SK-N-SH treated with all-trans-retinoic acid at 6 μM for 48 hours (cell line): ENCODE results near the gene HACD4.

Source experiments
- ATAC-seq: fragments of 200-7000 bp; cut with Tn5 transposase; 3 replicates; pipeline ENCODE4 v1.9.1; 2020; ENCODE audit warnings: mild to moderate bottlenecking, moderate library complexity
- ARNTL ChIP-seq: fragments of 450-650 bp; formaldehyde crosslinking; IDR thresholded peaks from 2 replicates; pipeline ENCODE4 v1.5.0; 2020; ENCODE audit warnings: low read depth, mild to moderate bottlenecking, moderate library complexity, borderline replicate concordance
- BACH2 ChIP-seq: fragments of 250-450 bp; sonication (Bioruptor Pico); IDR thresholded peaks from 2 replicates; pipeline ENCODE4 v1.9.0; 2021; ENCODE audit warnings: mild to moderate bottlenecking, borderline replicate concordance
- CSDC2 ChIP-seq: fragments of 250-450 bp; sonication (Bioruptor Pico); IDR thresholded peaks from 2 replicates; pipeline ENCODE4 v1.5.0; 2020; ENCODE audit warnings: mild to moderate bottlenecking, moderate library complexity
- ESRRG ChIP-seq: fragments of 250-450 bp; sonication (Bioruptor Pico); IDR thresholded peaks from 2 replicates; pipeline ENCODE4 v1.6.1; 2021; ENCODE audit warnings: mild to moderate bottlenecking
- ISL1 ChIP-seq: fragments of 250-450 bp; sonication (Bioruptor Pico); IDR thresholded peaks from 2 replicates; pipeline ENCODE4 v2.1.2; 2022; ENCODE audit warnings: mild to moderate bottlenecking, moderate library complexity
- OSR1 ChIP-seq: fragments of 250-450 bp; sonication (Bioruptor Pico); IDR thresholded peaks from 2 replicates; pipeline ENCODE4 v1.8.0; 2022; ENCODE audit warnings: moderate library complexity, mild to moderate bottlenecking, inconsistent platforms
- PATZ1 ChIP-seq: fragments of 250-450 bp; sonication (Bioruptor Pico); IDR thresholded peaks from 2 replicates; pipeline ENCODE4 v1.8.0; 2020; ENCODE audit warnings: mild to moderate bottlenecking, moderate library complexity, borderline replicate concordance
- PPARA ChIP-seq: fragments of 250-450 bp; sonication (Bioruptor Pico); IDR thresholded peaks from 2 replicates; pipeline ENCODE4 v1.5.0; 2020; ENCODE audit warnings: mild to moderate bottlenecking, borderline replicate concordance
- RARB ChIP-seq: fragments of 250-450 bp; sonication (Bioruptor Pico); IDR thresholded peaks from 2 replicates; pipeline ENCODE4 v1.8.0; 2021; ENCODE audit warnings: mild to moderate bottlenecking, moderate library complexity
- SNAI2 ChIP-seq: fragments of 250-450 bp; sonication (Bioruptor Pico); IDR thresholded peaks from 2 replicates; pipeline ENCODE4 v1.5.0; 2020; ENCODE audit warnings: mild to moderate bottlenecking, moderate library complexity
- TCF4 ChIP-seq: fragments of 250-450 bp; sonication (Bioruptor Pico); IDR thresholded peaks from 2 replicates; pipeline ENCODE4 v1.8.0; 2021; ENCODE audit warnings: mild to moderate bottlenecking, moderate library complexity, borderline replicate concordance
- TOX ChIP-seq: fragments of 250-450 bp; sonication (Bioruptor Pico); IDR thresholded peaks from 2 replicates; pipeline ENCODE4 v1.8.0; 2021; ENCODE audit warnings: mild to moderate bottlenecking, moderate library complexity, borderline replicate concordance
- ZC3H10 ChIP-seq: fragments of 250-450 bp; sonication (Bioruptor Pico); IDR thresholded peaks from 2 replicates; pipeline ENCODE4 v1.5.1; 2021; ENCODE audit warnings: mild to moderate bottlenecking, moderate library complexity
- ZFP3 ChIP-seq: fragments of 250-450 bp; sonication (Bioruptor Pico); IDR thresholded peaks from 2 replicates; pipeline ENCODE4 v1.5.0; 2020; ENCODE audit warnings: mild to moderate bottlenecking, moderate library complexity
- ZFP30 ChIP-seq: fragments of 450-650 bp; formaldehyde crosslinking; IDR thresholded peaks from 2 replicates; pipeline ENCODE4 v1.5.0; 2022; ENCODE audit warnings: mild to moderate bottlenecking, moderate library complexity
- ZNF565 ChIP-seq: fragments of 450-650 bp; formaldehyde crosslinking; conservative IDR thresholded peaks from 2 replicates; pipeline ENCODE4 v1.5.0; 2020; ENCODE audit warnings: low read depth, mild to moderate bottlenecking, moderate library complexity
- ZNF70 ChIP-seq: fragments of 450-650 bp; formaldehyde crosslinking; IDR thresholded peaks from 2 replicates; pipeline ENCODE4 v1.5.0; 2020; ENCODE audit warnings: mild to moderate bottlenecking, moderate library complexity
- ZNF8 ChIP-seq: fragments of 450-650 bp; formaldehyde crosslinking; IDR thresholded peaks from 2 replicates; pipeline ENCODE4 v1.5.0; 2020; ENCODE audit warnings: mild to moderate bottlenecking, moderate library complexity
- TF ChIP-seq, protein P1 (sequence below): fragments of 250-450 bp; sonication (Bioruptor Pico); IDR thresholded peaks from 2 replicates; pipeline ENCODE4 v1.8.0; 2021; ENCODE audit warnings: low read depth, mild to moderate bottlenecking, moderate library complexity, borderline replicate concordance
- TF ChIP-seq, protein P2 (sequence below): fragments of 250-450 bp; sonication (Bioruptor Pico); IDR thresholded peaks from 2 replicates; pipeline ENCODE4 v1.5.1; 2020; ENCODE audit warnings: low read depth, mild to moderate bottlenecking, moderate library complexity

HACD4 gene

GRCh38 chr9:21015995-21016394 lies 15.4 kb downstream of the HACD4 start:
- no peak for ATAC-seq
- no peak for TF ChIP-seq ARNTL
- no peak for TF ChIP-seq OSR1 (CRISPR knock-in tag)
- no peak for TF ChIP-seq BACH2 (CRISPR knock-in tag)
- TF ChIP-seq ZC3H10 (CRISPR knock-in tag), result no peak
- TF ChIP-seq, protein P1, sequence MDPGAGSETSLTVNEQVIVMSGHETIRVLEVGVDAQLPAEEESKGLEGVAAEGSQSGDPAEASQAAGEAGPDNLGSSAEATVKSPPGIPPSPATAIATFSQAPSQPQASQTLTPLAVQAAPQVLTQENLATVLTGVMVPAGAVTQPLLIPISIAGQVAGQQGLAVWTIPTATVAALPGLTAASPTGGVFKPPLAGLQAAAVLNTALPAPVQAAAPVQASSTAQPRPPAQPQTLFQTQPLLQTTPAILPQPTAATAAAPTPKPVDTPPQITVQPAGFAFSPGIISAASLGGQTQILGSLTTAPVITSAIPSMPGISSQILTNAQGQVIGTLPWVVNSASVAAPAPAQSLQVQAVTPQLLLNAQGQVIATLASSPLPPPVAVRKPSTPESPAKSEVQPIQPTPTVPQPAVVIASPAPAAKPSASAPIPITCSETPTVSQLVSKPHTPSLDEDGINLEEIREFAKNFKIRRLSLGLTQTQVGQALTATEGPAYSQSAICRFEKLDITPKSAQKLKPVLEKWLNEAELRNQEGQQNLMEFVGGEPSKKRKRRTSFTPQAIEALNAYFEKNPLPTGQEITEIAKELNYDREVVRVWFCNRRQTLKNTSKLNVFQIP, result no peak

- no peak for ATAC-seq
- TF ChIP-seq, protein P1, result no peak
- TF ChIP-seq ESRRG (CRISPR knock-in tag) (no peak), BACH2 (CRISPR knock-in tag) (no peak), ZFP30 (CRISPR knock-in tag) (no peak), TCF4 (CRISPR knock-in tag) (no peak), RARB (no peak), TOX (CRISPR knock-in tag) (no peak), ARNTL (no peak), PPARA (CRISPR knock-in tag) (no peak)
- TF ChIP-seq, protein P2, sequence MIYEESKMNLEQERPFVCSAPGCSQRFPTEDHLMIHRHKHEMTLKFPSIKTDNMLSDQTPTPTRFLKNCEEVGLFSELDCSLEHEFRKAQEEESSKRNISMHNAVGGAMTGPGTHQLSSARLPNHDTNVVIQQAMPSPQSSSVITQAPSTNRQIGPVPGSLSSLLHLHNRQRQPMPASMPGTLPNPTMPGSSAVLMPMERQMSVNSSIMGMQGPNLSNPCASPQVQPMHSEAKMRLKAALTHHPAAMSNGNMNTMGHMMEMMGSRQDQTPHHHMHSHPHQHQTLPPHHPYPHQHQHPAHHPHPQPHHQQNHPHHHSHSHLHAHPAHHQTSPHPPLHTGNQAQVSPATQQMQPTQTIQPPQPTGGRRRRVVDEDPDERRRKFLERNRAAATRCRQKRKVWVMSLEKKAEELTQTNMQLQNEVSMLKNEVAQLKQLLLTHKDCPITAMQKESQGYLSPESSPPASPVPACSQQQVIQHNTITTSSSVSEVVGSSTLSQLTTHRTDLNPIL, result no peak
Measured at GRCh38 chr9:21015129-21015815, 16.2 kb downstream of the HACD4 start.

- TF ChIP-seq ARNTL (no peak), ZFP3 (no peak), BACH2 (CRISPR knock-in tag) (no peak), TCF4 (CRISPR knock-in tag) (no peak), SNAI2 (no peak), CSDC2 (no peak), ZNF8 (no peak), PATZ1 (no peak), ZNF565 (CRISPR knock-in tag) (no peak), ZNF70 (CRISPR knock-in tag) (no peak), ZC3H10 (CRISPR knock-in tag) (no peak), OSR1 (CRISPR knock-in tag) (no peak), ESRRG (CRISPR knock-in tag) (no peak), RARB (no peak), ISL1 (no peak)
- no peak for ATAC-seq
Measured at GRCh38 chr9:21002040-21002439, 29.4 kb downstream of the HACD4 start.

- TF ChIP-seq PATZ1 (no peak), ISL1 (no peak)
- ATAC-seq, result no peak
Measured at GRCh38 chr9:21001581-21001980, 29.9 kb downstream of the HACD4 start.
